NCI-H2107 (cell line): ENCODE results near the gene ADISSP.
"Not testable (repeated sequence)": the region's sequence is repeated elsewhere in the genome, so short reads cannot be mapped to it uniquely, and the experiment has no call there.

Experiments used
- DNase-seq: peaks from one replicate; lab custom pipeline; 2025; lab: John Stamatoyannopoulos, UW

The ADISSP gene

GRCh38 chr20:3797592-3798372, 30.2 kb upstream of the ADISSP start:
- DNase-seq: no peak

GRCh38 chr20:3797226-3797545, 29.6 kb upstream of the ADISSP start:
- no peak for DNase-seq

DNA sequence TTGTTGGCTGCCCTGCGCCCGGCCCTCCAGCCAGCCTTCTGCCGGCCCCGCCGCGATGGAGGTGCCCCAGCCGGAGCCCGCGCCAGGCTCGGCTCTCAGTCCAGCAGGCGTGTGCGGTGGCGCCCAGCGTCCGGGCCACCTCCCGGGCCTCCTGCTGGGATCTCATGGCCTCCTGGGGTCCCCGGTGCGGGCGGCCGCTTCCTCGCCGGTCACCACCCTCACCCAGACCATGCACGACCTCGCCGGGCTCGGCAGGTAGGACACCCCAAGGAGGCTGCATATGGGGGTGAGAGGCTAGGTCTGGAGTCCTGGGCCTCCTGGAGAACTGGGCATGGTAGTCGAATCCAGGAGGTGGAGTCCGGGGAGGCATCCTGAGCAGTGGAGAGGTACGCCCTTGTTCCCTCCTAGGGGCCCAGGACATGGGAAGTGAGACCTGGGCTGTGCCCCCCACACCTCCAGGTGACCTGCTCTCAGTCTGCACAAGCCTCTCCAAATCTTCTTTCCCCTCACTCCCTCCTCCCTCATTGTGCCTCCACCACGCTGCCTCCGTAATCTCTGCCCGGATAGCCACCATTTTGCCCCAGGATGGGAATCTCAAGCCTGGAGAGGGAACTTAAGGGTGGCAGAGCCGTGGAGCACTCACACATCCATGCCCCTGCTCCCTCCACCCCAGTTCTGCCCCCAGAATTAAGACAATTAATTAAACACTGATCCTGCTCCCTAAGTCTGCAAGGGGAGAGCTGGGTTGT, 29.1 kb upstream of the ADISSP start:
- DNase-seq: no peak

GRCh38 chr20:3795511-3796468, 28.2 kb upstream of the ADISSP start, which contains the start of gene CDC25B:
TSS of gene CDC25B (plus strand) at chr20:3796310. CDS start at chr20:3796532, 222 bp downstream.
- peak; percentile 76 for DNase-seq

GRCh38 chr20:3794701-3795420, 27.3 kb upstream of the ADISSP start:
- no peak for DNase-seq

DNA sequence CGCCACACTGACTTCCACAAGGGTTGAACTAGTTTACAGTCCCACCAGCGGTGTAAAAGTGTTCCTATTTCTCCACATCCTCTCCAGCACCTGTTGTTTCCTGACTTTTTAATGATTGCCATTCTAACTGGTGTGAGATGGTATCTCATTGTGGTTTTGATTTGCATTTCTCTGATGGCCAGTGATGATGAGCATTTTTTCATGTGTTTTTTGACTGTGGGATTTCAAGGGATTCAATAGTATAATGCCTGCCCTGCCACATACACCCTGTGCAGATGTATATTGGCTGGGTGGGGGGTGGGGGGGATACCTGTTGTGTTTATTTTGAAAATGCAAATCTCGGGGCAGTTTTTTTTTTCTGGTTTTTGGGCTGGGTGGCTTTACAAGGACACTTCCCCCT, 26.6 kb upstream of the ADISSP start:
- not testable (repeated sequence) for DNase-seq

DNA sequence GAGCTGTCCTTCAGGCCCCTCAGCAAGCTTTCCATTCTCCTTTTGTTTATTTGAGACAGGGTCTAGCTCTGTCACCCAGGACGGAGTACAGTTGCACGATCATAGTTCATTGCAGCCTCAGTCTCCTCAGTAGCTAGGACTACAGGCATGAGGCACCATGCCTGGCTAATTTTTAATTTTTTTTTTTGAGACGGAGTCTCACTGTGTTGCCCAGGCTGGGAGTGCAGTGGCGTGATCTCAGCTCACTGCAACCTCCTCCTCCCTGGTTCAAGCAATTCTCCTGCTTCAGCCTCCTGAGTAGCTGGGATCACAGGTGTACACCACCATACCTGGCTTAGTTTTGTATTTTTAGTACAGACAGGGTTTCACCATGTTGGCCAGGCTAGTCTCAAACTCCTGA, 21.6 kb upstream of the ADISSP start:
- not testable (repeated sequence) for DNase-seq

DNA sequence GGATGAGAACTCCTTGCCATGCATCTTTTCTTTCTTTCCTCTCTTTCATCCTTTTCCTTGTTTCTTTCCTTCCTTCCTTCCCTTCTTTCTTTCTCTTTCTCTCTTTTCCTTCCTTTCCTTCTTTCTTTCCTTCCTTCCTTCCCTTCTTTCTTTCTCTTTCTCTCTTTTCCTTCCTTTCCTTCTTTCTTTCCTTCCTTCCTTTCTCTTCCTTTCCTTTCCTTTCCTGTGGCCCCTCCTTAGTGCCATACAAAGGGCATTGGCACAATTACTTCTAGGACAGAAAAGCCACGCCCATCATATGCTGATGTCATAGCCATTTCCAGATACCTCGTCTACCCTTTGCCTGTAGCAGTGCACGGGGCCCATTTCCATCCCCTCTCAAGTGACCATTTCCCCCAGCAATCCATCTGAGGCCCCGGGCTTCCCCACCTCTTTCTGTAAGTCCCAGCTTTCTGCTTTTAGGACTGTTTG, 21.2 kb upstream of the ADISSP start:
- DNase-seq: no peak

DNA sequence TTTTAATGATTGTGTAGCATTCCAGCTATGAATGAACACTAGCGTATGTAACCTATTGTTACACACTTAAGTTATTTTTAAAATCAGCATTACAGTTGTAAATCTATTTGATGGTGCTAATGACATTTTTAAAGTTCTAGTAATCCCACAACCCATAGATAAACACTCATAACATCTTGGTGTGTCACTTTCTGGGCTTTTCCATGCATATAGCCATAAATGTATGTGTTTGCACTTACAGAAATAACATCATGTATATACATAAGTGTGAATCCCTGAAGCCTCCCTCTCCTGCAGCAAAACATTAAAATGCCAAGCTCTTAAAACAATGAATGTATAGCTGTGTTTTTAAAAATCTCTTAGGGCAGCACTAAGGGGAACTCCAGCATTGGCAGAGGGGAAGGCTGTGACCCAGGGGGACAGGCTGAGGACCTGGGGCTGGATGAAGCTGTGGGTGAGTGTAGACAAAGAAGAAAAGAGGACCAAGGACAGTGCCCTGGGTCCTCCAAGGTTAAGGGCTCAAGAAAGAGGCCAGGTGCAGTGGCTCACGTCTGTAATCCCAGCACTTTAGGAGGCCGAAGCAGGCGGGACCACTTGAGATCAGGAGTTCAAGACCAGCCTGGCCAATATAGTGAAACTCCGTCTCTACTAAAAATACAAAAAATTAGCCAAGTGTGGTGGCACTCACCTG, 19.9 kb upstream of the ADISSP start:
- DNase-seq: no peak

DNA sequence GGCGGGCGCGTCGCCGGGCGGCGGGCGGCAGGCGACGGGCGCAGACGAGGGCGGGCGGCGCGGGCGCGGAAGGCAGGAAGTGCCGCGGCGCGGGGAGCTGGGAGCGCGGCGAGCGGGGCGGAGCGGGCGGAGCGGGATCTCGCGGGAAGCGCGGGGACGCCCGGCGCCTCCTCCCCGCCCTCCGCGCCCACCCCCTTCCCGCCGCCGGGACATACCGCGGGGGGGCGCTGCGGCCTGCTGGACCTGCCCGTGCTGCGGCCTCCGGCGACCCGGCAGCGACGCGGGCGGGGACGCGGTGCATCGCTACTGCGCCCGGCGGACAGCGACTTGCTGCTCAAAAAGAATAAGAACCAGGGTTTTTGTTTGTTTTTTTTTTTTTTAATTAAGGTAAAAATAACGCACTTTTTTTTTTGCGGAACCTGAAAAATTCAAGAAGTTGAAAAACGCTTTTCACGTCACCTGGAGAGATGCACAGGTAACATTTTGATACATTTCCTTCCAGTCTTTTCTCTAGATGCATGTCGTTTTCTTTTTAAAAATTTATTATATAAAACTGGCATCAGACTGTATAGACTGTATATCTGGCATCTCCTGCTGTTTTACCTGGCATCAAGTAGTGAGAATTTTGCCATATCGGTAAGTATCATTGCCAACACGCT, 19.2 kb upstream of the ADISSP start, which contains the start of gene CENPB:
CENPB (minus strand) TSS at position 76 of the 659 bp plus-strand sequence. CDS start 257 bp downstream, outside the sequence.
- DNase-seq: peak; percentile 60

DNA sequence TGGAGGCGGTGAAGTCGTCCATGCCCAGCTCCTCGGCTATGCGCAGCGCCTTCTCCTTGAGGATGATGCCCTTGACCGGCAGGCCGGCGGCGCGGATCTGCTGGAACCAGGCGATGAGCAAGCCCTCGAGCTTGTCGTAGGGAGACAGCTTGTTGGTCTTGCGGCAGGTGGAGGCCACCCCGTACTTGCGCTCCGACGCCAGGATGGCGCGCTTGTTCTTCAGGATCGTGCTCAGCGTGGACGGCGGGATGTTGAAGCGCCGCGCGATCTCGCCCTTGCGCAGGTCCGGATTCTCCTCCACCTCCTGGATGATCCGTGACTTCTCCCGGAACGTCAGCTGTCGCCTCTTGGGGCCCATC, 18.6 kb upstream of the ADISSP start:
- DNase-seq: no peak

DNA sequence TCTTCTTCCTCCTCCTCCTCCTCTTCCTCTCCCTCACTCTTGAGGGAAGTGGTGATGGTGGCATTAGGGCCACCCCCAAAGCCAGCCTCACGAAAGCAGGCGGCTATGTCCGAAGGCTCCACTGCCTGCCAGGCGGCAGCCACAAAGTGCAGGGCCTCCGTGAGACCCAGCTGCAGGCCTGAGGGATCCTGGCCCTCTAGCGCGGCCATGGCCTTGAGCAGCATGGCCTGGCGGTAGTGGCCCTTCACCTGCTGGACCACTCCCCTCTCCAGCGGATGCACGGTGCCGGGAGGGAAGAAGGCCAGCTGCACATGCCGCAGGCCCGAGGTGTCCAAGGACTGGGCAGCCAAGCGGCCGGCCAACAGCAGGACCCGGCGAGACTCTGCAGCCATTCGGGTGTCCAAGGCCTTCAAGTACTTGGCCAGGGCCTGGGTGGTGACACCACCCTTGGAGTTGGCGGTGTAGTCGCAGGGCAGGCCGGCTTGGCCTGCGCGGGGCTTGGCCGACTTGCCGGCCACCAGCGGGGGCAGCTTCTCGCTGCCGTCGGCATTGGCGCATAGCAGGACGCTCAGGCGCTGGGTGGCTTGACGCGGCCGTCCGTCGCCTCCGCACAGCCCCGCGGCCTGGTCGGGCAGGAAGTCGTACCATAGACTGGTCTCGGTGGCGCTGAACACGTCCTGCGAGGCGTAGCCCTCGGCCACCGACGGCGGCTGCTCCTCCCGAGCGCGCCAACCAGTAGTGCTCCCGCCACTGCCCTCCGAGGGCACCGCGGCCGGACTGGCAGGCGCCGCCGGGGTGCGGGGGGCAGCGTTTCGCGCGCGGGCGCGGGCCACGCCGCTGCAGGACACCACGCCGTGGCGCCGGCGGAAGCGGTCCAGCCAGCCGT, 17.9 kb upstream of the ADISSP start:
- no peak for DNase-seq

GRCh38 chr20:3784863-3785239, 17.3 kb upstream of the ADISSP start:
- no peak for DNase-seq

GRCh38 chr20:3784216-3784853, 16.8 kb upstream of the ADISSP start:
- no peak for DNase-seq

GRCh38 chr20:3783511-3784195, 16.1 kb upstream of the ADISSP start:
- DNase-seq: no peak

DNA sequence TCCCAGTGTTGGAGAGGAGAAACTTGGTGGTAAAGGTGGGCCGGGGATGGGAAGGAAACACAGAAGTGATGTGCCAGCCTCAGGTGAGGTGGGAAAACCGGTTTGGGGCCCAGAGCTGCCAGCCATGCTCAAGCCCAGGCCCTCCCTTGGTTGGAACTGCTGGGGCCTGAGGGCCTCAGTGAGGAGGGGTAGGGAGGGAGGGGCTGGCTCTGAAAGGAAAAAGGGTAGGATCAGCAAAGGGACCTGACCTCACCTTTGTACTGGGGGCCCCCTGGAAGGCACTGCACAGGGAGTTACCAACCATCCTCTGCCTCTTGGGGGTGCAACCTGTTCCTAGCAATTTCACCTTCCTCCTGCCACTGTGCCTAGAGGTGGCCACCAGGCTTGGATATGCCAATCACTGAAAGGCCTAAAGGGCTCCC, 15.5 kb upstream of the ADISSP start:
- DNase-seq: no peak

- DNase-seq: no peak
These were observed 15.0 kb upstream of the ADISSP start for GRCh38 chr20:3782597-3782996.
